ENCODE measurements around the gene THBD.

The THBD gene, protein sequence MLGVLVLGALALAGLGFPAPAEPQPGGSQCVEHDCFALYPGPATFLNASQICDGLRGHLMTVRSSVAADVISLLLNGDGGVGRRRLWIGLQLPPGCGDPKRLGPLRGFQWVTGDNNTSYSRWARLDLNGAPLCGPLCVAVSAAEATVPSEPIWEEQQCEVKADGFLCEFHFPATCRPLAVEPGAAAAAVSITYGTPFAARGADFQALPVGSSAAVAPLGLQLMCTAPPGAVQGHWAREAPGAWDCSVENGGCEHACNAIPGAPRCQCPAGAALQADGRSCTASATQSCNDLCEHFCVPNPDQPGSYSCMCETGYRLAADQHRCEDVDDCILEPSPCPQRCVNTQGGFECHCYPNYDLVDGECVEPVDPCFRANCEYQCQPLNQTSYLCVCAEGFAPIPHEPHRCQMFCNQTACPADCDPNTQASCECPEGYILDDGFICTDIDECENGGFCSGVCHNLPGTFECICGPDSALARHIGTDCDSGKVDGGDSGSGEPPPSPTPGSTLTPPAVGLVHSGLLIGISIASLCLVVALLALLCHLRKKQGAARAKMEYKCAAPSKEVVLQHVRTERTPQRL

GRCh38 chr20:23049201-23050075 is at the start of gene THBD:
Gene THBD (minus strand): TSS chr20:23049672. CDS start chr20:23049504, 168 bp downstream.
- no peak for DNase-seq (ENCODE audit: low read depth)

DNA sequence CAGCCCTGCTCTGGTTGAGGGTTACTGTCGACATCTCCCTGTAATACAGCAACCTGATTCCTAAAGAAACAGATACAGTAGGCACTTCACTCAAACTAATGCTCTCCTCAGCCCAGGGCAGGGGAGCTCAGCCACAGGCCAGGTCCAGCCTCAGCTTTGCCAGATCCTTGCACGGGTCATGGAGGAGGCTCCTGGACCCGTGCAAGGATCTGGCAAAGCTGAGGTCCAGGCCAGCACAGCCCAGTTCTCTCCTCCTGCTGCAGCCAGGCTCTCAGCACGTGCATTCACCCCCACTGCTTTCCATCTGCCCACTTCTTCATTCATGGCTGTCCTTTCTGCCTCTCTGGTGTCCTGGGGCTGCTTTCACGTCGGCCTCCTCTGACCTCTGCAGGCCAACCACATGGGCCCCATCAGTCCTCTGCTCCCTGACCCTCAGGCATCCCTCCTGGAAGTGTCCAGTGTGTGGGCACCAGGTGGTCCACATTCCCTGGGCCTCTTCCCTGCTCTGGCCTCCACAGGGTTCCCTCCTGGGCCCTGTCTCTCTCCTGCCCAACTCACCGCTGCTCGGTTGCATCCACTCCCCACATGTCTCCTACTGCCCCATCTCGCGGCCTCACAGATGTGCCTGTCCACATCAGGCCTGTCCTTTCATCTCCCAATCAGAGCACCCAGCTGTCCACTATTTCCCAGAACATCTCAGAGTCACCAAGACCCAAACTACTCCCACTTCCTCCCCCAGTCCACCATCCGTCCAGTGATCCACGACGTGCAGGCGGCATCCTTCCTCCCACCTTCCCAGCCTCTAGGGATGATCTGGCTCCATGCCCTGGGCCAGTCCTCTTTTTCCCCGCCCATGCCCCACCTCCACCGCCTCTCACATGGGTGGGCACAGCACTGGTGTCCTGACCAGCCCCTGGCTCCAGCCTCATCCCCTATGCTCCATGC is 48.4 kb upstream of the THBD start:
- no peak for DNase-seq (ENCODE audit: low read depth)

- no peak for DNase-seq (ENCODE audit: low read depth)
Measured at GRCh38 chr20:23096986-23097520, 47.6 kb upstream of the THBD start.

GRCh38 chr20:23096097-23096496 is 46.6 kb upstream of the THBD start:
- DNase-seq (ENCODE audit: low read depth), result no peak

DNA sequence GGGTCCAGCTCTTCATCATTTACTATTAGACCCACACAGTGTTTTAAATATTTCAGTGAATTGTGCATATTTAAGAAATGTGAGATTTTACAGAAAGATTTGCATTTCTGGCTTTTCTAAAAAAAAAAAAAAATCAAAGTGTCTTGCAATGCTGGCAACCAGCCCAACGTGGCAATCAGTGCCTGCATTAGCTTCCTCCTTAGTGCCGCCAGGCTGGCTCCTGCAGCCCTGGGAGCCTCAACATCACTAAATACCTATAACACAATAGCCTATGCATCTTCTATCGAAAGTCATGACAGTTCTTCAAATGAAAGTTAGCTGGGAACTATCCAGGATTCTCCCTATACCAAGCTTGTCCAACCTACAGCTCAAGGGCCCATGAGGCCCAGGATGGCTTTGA is 46.0 kb upstream of the THBD start:
- DNase-seq (ENCODE audit: low read depth), result no peak

DNA sequence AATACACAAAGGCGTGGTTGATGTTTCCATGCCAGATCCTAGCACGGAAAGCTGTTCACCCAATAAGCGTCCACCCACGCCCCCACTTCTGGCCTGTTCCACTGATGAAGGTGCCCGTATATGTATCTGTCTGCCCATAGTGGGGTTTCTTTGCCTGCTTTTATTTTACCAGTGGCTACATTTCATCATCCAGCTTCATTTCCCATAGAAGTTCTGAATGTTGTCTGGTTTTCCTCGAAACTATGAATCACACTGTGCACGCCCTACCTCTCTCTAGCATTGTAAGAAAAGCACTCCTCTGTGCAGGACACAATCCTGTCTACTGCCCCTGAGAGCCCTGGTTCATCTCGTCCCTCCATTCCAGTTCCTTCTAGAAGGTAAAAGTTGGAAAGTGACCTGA is 45.5 kb upstream of the THBD start:
- no peak for DNase-seq (ENCODE audit: low read depth)

GRCh38 chr20:23094213-23094896 is 44.9 kb upstream of the THBD start:
- DNase-seq (ENCODE audit: low read depth), result no peak

DNA sequence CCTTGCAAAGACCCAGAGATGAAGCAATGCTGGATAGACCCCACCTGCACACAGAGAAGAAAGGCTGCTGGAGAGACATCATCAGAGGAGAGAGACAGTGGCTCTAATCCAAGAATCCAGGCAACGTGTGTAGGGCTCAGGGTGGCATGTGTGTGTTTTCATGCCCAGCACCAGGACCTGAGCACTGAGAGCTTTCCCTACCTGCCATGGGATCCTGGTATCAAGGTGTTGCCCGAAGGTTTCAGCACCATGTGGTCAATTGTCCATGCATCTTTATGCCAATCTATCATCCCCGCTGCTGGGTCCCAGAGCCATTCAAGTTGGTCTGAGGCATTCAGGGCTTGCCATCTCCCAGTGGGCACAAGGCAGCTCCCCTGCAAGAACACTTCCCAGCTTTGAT is 44.1 kb upstream of the THBD start:
- DNase-seq (ENCODE audit: low read depth), result no peak

GRCh38 chr20:23092861-23093495 is 43.5 kb upstream of the THBD start:
- DNase-seq (ENCODE audit: low read depth), result no peak

DNA sequence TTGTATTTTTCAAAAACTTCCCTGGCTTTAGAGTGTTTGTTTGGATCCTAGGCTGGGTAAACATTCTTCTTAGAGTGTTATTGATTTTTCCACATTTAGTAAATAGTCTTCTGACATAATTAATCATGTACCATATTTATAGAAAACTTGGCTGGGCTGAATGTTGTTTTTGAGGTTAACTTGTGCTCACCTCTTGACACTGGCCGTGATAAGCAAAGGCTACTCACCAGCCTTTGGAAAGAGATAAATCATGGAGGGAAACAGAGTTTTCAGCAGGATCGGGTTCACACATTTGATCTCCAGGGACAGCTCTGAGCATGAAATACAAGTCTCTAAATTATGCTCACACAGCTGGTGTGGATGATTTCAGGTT is 42.9 kb upstream of the THBD start:
- DNase-seq (ENCODE audit: low read depth), result no peak

DNA sequence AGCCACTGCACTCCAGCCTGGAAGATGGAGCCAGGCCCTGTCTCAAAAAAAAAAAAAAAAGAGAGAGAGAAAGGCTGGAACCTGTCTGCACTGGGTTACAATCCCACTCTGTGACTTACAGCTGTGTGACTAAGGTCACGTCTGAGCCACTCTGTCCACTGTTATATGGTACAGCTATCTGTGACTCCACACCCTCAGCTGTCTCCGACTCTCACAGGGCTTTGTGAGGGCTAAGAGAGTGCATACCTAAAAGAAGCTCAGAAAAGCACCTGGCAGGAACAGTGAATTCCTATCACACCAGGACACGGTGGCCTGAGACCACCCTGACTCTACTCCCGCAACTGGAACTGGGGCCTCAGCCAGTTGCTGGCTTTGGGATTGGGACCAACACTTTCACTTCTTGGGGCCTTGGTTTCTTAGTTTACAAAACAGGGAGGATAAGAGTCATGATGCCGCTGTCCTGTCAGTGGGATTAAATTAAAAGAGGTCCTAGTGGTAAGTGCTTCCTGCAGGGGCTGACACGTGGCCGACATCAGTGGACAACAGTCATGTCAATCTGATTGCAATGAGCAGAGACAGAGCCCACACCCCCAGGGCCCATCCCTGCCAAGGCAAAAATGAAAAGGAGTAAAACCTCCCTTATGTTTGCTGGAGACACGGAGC is 42.4 kb upstream of the THBD start:
- no peak for DNase-seq (ENCODE audit: low read depth)

DNA sequence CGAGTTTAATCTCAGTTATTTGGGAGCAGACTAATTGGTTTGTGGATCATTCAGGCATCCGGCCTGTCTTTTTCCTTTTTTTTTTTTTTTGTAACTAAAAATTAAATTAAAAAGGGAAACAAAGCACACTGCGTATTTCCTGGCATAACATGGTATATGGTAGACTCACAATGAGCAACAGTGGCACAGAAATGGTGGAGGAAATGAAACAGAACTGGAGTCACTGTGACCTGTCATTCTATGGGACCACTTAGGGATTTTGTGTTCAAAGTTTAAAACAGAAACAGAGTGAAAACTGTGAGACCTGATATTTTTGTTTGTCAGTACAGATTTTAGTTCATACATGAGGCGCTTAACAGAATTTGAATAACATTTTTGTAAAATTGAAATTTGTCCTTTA is 41.4 kb upstream of the THBD start:
- no peak for DNase-seq (ENCODE audit: low read depth)

DNA sequence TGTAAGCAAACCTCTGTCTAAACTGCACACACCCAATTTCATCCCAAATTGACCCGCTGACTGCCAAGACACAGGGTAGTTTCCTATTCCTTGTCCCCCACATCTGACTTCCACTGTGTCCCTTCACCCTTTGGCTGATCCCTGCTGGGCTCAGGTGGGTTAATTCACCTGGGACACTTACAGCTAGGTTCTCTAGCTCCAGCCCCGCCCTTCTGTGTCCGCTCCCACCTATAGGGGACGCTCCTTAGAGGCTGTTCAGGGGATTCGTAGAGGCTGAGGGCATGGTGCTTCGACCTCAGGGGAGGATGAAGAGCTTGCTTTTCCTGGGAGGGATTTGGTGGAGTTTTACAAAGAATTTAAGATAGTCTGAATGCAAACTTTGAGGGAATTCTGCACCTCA is 40.7 kb upstream of the THBD start:
- no peak for DNase-seq (ENCODE audit: low read depth)

DNA sequence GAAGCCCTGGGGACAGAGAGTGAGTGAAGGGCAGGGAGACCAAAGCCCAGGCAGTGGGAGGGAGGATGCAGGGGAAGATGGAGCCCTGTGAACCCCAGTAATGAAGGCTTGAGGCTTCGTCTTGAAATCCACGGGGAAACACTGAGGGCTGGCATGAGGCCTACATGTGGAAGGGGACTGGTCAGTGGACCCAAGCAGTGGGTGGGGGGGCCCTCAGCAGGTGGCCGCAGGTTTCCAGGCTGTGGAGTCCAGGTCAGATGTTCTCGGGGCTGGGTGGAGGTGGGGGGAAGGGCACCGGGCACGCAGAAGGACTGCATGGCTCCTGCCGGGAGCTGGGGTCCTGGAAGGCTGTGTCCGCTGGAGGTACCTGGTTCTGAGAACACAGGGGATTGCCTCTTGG is 39.4 kb upstream of the THBD start:
- DNase-seq (ENCODE audit: low read depth), result no peak

- no peak for DNase-seq (ENCODE audit: low read depth)
Measured at GRCh38 chr20:23087587-23088251, 38.2 kb upstream of the THBD start.

DNA sequence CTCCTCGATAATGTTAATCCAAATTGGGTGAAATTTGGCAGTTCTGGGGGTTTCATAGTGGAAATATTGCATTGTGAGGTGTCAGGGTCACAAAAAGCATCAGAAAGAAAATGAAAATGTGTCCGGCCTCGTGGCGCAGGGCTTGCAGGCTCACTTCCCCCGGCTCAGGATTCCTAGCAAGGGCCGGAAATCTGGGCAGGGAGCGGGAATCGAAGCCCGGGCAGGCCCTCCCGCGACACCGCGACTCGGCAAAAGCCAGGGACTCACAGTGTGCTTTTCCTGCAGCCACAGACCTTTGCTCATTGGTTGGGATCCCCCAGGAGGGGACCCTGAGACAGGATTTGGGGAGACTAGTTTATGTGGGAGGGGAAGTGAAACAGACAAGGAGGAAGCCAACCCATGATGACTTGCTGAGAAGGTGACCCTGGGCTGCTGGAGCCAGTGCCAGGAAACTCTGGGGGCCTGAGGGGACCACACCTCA is 37.5 kb upstream of the THBD start:
- DNase-seq (ENCODE audit: low read depth), result no peak

DNA sequence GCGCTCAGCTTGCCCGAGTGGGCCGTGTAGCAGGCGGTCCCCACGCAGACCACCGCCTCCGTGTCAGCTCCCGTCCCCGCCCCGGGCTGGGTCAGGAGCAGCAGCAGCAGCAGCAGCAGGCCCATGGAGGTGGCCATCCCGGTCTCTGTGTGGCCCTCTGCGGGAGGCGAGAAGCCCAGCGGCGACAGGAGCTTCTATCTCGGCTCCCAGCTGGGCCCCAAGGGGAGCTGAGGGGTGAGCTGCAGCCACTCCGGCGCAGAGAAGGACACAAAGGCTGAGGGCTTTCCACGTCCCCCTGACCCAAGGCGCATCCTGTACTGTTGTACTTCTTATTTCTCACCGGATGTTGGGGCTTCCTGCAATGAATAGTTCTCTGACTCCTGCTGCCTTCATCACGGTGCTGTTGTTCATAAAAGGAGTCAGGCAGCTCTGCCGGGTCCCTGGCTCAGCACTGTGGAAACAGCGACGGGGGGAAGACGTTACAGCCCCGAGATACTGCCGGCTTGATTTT is 36.6 kb upstream of the THBD start, which contains the start of gene CD93:
Gene CD93 (minus strand): TSS at position 269 of the 511 bp plus-strand sequence. CDS start 132 bp downstream, at position 137.
- no peak for DNase-seq (ENCODE audit: low read depth)

- DNase-seq (ENCODE audit: low read depth), result no peak
Measured at GRCh38 chr20:23085436-23086055, 36.1 kb upstream of the THBD start.
